NT2/D1 (cell line): ENCODE measurements around the gene APOL6.

Source experiments
- SUZ12 ChIP-seq: IDR thresholded peaks from 2 replicates; pipeline ENCODE4 v1.6.1; 2011; ENCODE audit not compliant: insufficient read length, insufficient read depth; ENCODE audit errors: extremely low read depth
- YY1 ChIP-seq: IDR thresholded peaks from 2 replicates; pipeline ENCODE4 v1.6.1; 2011; ENCODE audit not compliant: insufficient read length, insufficient read depth
- ZNF274 ChIP-seq: IDR thresholded peaks from 2 replicates; pipeline ENCODE4 v1.6.1; 2011; ENCODE audit warnings: mild to moderate bottlenecking, low read depth, low read length

GRCh38 chr22:35687461-35687860 is 39.2 kb downstream of the APOL6 start:
- no peak for TF ChIP-seq YY1
- TF ChIP-seq ZNF274, result no peak
- no peak for TF ChIP-seq SUZ12
